ENCODE results near the gene USP14.

DNA sequence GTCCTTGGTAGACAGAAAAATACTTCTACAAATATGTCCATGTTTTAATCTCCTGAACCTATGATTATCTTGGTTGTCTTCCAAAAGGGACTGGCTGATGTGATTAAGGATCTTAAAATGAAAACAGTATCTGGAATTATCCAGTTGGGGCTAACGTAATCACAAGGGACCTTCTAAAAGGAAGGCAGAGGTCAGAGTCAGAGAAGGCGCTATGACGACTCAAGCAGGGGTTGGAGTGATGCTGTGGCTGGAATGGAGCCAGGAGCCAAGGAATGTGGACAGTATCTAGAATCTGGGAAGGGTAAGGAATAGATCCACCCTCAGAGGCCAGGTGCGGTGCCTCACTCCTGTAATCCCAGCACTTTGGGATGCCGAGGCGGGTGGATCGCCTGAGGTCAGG, 4.2 kb upstream of the USP14 start:
- TF ChIP-seq CTCF (IDR thresholded peaks at IDR 0.05; ENCODE audit: extremely low read depth in 1 of 2, insufficient read depth in 1 of 2, low read depth in 1 of 2, low read length in 2 of 2) (no peak), MYC (IDR thresholded peaks at IDR 0.05; ENCODE audit: low read depth, low read length) (no peak), POLR2AphosphoS5 (IDR thresholded peaks at IDR 0.05; ENCODE audit: insufficient read depth, low read depth, low read length) (no peak), POLR2A (IDR thresholded peaks at IDR 0.05; ENCODE audit: low read depth, low read length) (no peak), MAX (IDR thresholded peaks at IDR 0.05; ENCODE audit: insufficient read depth, insufficient read length) (no peak), JUN (IDR thresholded peaks at IDR 0.05; ENCODE audit: borderline replicate concordance, insufficient read depth, insufficient read length, low read depth) (no peak), EZH2 (IDR thresholded peaks at IDR 0.05; ENCODE audit: borderline replicate concordance, low read depth, low read length, severe bottlenecking) (no peak), FOS (IDR thresholded peaks at IDR 0.05; ENCODE audit: borderline replicate concordance, insufficient read depth, low read length) (no peak)
